Fibroblast of pulmonary artery (primary cell): ENCODE measurements around the gene MAPRE3.

Experiments used
- DNase-seq: peaks from one replicate; pipeline ENCODE4 v3.0.0-alpha.2; 2010; ENCODE audit warnings: low read depth
- H3K4me3 ChIP-seq: replicated peaks from 2 replicates; pipeline ENCODE4 v1.5.1; 2011; ENCODE audit warnings: low read depth, mild to moderate bottlenecking, control low read depth, low read length, moderate library complexity
- CTCF ChIP-seq: IDR thresholded peaks from 2 replicates; pipeline ENCODE4 v1.5.1; 2011; ENCODE audit warnings: mild to moderate bottlenecking, control low read depth, low read length, inconsistent platforms; ENCODE audit errors: missing control alignments

Gene MAPRE3

GRCh38 chr2:27053776-27054175 is 83.3 kb downstream of the MAPRE3 start:
- DNase-seq: no peak
- H3K4me3 ChIP-seq: no peak overlapping the region

GRCh38 chr2:27054721-27055120 is 84.3 kb downstream of the MAPRE3 start:
- DNase-seq: no peak
- TF ChIP-seq CTCF: no peak
- no peak overlapping the region for H3K4me3 ChIP-seq

More at GRCh38 chr2:27053776-27054175, 83.3 kb downstream of the MAPRE3 start:
- no peak for TF ChIP-seq CTCF

- TF ChIP-seq CTCF: no peak
- no peak overlapping the region for H3K4me3 ChIP-seq
- no peak for DNase-seq
These were observed 86.7 kb downstream of the MAPRE3 start for GRCh38 chr2:27057184-27057583.

GRCh38 chr2:27058210-27058609 is 87.8 kb downstream of the MAPRE3 start:
- DNase-seq: no peak
- TF ChIP-seq CTCF: no peak
- no peak overlapping the region for H3K4me3 ChIP-seq

- H3K4me3 ChIP-seq: no peak overlapping the region
- peak; percentile 77 for DNase-seq
- no peak for TF ChIP-seq CTCF
These were observed 88.8 kb downstream of the MAPRE3 start for GRCh38 chr2:27059141-27059820.

- no peak for DNase-seq
- no peak overlapping the region for H3K4me3 ChIP-seq
- TF ChIP-seq CTCF: no peak
These were observed 89.9 kb downstream of the MAPRE3 start for GRCh38 chr2:27060323-27060722.

GRCh38 chr2:27065128-27065527 is 94.7 kb downstream of the MAPRE3 start:
- no peak for TF ChIP-seq CTCF
- no peak for DNase-seq
- no peak overlapping the region for H3K4me3 ChIP-seq
